Pons (tissue), 1 donor: Measurements from ENCODE around the gene FNDC11.

Experiments
- DNase-seq: peaks from one replicate; pipeline ENCODE4 v3.0.0-alpha.2; 2016; ENCODE audit warnings: low spot score

Gene FNDC11

DNA sequence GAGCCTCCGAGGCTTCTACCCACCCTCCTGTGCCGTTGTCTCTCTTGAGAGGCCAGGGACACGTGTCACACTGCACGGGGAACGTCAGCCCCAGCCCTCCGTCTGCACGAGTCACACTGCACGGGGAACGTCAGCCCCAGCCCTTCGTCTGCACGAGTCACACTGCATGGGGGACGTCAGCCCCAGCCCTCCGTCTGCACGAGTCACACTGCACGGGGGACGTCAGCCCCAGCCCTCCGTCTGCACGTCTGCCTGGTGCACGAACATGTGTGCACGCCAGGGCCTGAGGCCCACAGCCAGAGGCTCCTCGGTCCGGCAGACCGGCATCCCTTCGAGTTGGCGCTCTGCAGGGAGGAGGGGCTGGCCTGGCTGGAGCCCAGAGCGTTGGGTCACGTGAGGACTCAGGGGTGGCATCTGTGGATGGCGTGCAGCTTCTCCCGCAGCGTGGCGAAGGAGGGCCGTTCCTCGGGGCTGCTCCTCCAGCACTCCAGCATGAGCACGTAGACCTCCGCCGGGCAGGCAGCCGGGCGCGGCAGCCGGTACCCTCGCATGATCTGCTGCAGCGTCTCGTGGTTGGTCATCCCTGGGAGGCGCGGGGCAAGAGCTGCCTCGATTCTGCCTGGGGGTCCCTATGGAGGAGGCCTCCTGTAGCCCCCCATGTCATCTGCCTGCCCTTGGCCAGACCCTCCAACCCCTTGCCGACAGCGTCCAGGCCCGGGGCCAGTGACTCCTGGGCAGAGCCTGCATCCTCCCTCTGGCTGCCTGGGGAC lies 13.4 kb upstream of the FNDC11 start:
- DNase-seq, result no peak

DNA sequence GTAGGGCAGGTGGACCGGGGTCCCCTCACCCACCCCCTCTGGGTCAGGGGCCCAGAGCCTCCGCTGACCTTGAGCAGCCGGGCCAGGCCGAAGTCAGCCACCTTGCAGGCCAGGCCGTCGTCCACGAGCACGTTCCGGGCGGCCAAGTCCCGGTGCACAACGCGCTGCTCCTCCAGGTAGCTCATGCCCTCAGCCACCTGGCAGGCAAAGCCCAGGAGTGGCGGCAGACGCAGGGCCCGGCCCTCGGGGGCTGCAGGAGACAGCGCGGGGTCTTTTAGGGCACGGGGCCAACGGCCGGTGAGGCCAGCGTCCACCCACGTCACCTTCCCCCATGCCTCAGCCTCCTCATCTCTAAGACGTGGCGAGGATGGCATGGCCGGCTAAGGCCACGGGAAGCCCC lies 12.6 kb upstream of the FNDC11 start:
- DNase-seq, result no peak

DNA sequence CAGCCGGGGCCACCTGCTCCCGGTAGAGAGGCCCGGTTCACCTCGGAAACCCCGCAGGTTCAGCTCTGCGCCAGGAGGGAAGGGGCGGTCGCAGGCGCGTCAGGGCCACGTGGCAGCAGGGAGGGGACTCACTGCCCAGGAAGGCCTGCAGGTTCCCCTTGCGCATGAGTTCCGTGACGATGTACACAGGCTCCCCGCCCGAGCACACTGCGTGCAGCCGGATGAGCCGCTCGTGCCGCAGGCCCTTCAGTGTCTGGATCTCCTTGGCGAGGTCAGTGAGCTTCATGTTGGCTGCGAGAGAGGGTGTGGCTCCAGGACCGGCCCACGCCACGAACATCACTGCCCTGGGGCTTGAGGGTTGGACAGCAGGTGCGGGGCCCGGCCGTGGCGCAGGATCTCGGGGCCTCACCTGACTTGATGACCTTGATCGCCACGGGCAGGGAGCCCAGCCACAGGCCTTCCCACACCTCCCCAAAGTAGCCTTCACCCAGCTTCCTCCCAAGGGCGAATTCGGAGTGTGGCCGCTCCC lies 11.9 kb upstream of the FNDC11 start:
- no peak for DNase-seq

DNA sequence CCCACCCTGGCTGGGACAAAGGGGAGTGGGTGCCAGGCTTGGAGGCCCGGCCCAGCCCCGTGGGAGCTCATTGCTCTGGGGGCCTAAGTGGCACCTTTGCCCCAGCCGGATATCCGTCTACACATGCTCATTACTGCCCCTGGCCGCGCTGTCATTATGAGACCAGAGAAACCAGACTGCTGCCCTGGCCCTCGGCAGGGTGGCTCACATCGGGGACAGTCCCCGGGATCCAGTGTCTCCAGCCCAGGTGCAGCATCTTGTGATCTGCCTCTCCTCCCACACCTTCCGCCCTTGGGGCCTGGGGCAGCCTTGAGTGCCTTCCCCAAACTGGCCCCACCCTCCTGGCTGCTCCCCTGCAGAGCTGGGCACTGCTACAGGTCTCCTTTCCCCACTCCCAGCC lies 11.3 kb upstream of the FNDC11 start:
- no peak for DNase-seq

DNA sequence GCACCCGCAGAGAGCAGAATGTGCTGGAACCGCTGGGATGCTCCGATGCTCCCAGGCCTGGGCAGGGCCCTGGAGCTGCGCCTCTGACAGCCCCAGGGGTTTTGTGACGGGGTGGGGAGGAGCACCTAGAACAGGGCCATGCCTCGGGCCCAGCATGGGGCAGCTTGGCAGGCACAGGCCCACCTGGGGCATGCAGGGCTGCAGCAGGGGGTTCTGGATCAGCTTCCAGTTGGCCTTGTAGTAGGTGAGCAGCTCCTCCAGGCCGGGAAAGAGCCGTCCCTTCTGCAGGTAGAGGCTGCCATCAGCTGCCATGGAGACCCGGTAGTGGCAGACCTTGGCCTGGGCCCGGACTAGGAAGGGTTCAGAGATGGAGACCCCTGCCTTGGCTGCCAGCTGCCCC lies 10.8 kb upstream of the FNDC11 start:
- no peak for DNase-seq

DNA sequence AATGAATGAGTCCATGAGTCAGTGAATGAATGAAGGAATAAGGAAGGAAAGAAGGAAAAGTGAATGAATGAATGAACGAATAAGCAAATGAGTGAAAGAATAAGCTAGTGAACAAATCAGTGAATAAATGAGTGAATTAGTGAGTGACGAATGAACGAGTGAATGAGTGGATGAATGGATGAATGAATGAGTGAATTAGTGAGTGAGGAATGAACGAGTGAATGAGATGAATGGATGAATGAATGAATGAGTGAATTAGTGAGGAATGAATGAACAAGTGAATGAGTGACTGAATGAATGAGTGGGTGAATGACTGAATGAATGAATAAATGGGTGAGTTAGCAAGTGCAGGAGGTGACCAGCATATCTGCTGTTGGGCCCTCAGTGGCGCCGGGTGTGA lies 10.2 kb upstream of the FNDC11 start:
- DNase-seq, result no peak

DNA sequence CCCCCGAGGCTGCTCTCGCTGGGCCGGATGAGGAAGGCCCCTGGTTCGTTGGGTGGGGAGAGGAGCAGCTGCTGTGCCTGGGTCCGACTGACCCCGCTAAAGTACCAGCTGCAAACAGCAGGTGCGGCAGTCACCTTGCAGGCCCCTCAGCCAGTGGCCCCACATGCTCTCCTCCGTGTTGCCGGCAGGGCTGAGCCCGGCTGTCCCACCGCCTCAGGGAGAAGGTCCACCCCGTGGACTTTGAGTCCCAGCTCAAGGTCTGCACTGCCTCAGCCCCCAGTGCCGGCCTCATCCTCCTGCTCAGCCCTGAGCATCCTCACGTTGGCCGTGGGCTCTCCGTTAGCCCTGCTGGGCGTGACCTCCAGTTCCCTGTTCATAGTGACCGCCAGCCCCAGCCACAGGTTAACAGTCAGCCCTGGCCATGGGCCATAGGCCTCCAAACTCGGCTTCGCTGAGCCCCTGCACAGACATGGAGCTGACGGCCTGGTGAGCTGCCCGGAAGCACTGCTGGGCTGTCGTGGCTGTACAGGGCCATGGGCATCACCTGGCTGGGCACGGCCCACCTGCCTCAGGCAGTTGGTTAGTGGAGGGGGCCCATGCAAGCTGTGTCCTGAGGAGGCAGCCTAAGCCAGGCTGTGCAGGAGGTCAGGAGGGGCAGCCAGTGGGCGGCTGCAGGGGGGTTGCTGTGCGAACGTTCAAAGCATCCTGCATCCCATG lies 9.6 kb upstream of the FNDC11 start:
- no peak for DNase-seq

DNA sequence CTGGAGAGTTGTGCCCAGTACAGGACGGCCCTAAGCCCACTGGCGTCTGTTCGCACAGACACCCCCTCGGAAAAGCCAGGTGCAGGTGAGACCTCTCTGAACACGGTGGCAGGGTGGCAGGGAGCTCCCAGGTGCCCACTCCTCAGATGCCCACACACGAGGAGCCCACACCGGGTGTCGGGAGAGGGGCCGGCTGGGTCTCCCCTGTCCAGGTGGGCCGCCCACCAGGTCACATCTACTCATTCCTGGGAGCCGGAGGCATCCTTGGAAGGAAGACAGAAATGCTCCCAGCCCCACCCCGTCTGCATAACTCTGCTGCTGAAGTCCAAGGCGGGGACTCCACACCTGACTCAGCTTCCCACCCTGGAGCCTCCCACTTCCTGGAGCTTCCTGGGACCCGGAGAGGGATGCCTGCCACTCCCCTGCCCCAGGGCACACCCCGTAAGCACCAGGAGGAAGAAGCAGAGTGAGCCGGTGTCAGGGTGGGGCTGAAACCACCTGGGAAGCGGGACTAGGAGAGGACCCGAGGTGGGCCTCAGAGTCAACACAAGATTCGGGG lies 8.9 kb upstream of the FNDC11 start:
- DNase-seq, result no peak

DNA sequence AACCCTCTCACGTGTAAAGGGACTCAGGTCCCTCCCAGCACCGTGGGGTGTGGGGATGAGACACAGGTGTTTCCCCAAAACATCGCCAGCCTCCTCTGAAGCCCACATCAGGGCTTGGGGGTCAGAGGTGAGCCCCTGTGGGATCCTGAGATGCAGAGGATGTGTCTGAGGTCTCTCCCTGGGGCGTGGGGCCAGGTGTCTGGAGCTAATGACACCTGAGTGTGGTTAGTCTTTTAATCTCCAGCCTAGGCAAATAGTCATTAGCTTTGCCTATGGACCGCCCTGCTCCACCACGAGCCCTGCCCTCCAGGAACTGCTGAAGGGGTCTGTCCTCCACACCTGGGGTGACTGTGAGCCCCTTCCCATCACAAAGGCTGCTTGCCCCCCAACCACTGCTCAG lies 8.1 kb upstream of the FNDC11 start:
- DNase-seq, result no peak

DNA sequence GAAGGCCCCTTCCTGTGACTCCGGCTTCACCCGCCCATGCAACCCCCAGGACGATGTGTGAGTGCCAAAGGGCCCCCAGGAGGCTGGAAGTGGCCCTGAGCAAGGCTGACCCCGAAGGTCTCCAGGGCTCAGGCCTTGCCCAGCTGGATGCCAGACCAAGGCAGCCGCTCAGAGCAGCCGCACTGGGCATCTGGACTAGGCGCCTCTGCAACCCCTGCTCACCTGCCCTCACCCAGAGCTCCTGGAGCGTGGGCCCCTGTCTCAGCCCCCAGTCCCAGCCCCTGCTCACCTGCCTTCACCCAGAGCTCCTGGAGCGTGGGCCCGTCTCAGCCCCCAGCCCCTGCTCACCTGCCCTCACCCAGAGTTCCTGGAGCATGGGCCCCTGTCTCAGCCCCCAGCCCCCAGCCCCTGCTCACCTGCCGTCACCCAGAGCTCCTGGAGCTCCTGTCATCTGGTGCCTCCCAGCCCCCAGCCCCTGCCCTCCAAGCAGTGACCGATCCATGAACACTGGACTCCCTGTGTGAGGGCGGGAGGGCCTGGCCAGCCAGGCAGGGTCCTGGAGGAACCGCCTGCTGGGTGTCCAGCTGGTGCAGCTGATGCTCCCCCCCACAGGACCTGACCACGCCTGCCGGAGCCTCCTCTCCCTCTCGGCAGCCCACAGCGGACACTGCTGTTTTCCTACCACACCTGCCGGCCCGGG lies 7.6 kb upstream of the FNDC11 start:
- DNase-seq, result no peak

DNA sequence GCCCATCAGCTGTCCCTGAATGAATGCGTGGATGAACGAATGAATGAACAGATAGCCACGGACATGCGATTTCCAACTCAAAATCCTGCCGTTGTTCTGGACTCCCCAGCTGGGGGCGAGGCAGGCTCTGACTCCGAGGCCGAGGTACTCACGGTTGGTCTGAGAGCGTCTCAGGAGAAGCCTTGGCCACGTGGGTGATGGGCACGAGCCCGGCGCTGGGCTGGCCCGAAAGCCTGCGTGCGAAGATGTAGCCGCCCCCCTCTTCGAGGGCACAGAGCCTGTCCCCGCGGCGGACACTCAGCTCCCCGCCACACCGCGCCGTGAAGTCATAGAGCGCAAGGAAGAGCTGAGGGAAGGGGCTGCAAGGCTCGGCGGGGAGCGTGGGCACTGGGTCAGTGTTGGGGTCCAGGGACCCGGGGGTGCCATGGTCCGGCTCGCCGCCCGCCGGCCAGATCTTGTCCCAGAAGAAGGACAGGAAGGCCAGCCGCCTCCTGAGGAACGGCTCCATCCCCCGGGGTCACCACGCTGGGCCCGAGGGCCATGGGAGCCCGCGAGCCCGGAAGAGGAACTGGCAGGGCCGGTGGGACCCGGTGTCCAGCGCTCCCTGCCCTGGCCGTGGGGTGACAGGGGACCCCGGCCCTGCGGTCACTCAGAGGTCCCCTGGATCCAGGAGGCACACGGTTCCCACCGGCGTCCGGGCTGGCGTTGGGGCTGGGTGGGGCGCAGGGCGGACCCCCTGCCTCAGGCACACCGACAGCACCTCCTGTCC lies 6.8 kb upstream of the FNDC11 start:
- DNase-seq, result no peak

DNA sequence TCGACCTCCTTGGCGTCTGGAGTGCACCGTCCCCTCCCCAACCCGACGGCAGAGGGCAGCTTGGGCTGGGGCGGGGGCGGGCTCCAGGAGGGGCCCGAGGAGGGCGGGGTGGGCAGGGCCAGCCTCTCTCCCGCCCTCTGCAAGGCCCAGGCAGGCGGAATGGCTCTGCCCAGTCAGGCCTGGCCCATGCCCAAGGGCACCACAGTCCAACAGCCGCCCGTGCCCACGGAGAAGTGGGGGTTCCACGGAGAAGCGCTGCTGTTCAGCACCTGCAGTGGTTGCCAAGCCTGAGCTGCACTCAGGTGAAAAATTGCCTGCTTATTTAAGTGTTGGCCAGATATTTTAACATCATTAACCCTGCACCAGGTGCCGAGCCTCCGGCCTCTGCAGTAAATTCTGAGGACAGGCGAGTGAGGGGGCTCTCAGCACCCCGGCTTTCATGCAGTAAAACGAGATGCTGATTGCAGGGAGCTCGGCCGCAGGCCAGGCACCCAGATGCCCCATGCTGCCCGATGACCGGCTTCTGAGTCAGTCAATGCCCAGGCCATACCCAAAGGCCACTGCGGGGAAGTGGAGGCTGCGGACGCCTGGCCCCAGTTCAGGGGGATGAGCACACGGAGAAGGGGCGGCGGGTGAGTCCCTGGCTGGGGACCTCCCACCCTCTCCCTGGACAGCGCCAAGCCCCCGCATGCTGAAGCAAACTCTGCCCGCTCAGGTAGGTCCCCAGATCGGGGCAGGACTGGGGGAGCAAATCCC lies 6.1 kb upstream of the FNDC11 start, which contains the start of gene SRMS:
TSS of gene SRMS (minus strand) at position 25 of the 756 bp plus-strand sequence. CDS start 286 bp downstream, outside the sequence.
- no peak for DNase-seq

DNA sequence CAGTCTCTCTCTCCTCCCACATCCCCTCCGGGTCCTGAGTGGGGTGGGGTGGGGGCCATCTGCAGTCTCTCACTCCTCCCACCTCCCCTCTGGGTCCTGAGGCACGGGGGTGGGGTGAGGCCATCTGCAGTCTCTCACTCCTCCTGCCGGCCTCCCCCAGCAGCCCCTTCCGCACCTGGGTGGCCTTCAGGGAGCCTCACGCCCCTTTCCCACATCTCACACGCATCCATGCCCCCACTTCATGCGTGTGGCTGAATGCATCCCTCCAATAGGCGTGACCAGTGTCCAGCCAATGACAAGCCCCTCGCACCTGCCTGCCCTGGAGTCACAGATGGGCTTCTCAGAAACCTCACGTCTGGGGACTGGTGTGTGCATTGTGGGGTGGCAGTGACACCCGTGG lies 5.4 kb upstream of the FNDC11 start:
- no peak for DNase-seq

DNA sequence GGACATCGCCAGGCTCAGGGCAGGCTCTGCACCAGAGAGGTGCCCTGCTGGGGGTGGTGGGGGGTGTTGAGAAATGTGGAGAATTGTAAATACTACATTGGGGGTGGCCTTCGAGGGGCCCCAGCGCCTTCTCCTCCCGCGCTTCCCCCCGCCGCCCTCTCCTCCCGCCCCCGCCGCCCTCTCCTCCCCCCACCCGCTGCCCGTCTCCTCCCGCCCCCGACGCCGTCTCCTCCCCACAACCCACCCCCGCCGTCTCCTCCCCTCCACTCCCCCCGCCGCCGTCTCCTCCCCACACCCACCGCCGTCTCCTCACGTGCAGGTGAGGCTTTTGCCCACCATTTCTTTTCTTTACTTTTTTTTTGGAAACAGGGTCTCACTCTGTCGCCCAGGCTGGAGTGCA lies 4.9 kb upstream of the FNDC11 start:
- DNase-seq, result no peak

DNA sequence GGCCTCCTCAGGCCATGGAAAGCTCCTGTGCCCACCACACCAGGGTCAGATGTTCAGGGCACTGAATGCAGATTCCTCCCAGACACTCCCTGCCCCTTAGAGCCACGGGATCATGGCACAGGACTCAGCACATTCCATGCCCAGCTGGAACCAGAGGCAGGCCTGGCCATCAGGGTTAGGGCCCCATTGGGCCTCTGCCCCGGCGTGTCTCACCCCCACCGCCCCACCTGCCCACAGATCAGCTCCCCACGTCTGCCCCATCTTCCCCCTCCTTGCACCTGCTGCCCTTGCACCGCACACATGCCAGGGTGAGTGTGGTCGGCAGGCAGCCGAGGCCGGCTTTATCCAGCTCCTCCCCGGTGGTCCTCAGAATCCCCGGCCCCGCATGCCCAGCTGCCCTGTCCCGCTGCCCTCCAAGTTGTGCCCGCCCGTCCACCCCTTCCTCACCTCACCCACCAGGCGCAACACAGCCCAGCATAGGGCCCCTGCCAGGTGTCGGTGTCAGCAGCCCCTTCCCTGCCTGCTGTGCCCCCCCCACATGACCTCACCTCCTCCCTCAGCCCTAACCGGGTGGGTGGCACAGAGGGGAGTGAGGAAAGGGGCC lies 4.2 kb upstream of the FNDC11 start:
- DNase-seq, result no peak

DNA sequence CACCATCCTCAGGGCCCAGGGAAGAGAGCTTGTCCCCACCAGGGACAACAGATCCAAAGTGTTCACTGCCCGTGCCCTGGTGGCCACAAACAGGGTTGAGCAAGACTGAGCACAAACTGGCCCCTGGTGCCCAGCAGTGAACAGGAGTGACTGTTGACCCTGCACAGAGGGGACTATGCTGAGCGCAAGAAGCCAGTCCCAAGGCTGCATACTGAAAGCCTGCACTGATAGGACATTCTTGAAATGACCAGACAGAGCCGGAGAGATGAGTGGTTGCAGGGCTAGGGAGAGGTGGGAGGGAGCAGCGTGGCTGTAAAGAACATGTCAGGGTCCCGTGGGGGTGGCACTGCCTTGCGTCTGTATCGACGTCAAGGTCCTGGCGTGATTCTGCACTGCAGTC lies 2.9 kb upstream of the FNDC11 start:
- no peak for DNase-seq

DNA sequence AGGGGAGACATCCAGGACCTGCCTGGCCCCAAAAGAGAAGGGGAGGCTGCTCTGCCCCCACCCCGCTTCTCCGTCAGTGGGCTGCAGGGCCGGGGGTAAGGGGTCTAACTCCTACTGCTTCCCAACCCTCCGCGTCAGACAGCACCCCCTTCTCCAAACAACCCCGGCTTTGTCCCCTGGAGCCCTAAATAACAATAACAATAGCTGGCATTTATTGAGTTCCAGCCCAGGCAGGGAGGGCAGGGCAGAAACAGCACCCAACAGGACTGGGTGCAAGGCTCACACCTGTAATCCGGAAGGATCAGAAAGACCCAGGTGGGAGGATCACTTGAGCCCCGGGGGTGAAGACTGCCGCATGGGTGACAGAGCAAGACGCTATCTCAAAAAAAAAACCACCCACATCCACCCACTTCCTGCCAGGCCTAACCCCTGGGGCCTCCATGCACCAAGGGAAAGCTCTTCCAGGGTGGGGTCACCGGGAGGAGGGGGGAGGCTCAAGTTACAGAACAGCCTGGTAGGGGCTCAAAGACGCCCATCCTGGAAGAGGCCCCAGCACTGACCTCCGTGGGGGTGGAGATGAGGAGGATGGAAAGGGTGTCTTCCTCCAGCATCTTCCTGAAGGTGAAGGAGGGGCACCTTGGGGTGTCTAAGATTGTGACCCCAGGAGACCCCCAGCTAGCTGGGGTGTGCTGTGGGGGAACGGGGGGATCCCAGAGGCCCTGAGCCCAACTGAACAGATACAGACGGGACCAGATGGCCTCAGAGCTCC lies 1.3 kb upstream of the FNDC11 start:
- DNase-seq, result no peak

DNA sequence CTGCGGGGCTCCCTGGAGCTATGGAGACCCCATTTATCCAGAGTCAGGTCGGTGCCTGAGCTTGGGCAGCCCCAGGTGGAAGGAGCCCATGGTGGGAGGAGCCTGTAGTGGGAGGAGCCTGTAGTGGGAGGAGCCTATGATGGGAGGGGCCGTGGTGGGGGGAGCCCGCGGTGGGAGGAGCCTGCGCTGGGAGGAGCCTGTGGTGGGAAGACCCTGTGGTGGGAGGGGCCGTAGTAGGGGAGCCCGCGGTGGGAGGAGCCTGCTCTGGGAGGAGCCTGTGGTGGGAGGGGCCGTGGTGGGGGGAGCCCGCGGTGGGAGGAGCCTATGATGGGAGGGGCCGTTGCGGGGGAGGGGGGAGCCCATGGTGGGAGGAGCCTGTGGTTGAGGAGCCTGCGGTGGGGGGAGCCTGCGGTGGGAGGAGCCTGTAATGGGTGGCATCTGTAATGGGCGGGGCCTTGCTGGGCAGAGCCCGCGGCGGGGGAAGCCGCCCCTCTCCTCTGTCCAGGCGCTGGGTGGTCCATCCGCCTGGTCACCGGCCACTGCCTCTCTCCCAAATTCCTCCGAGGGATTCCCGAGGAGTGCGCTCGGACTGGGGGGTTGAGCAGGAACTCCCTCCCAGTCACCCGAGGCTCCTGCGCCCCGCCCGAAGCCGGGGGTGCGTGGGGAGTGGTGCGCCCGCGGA lies 567 bp upstream of the FNDC11 start:
- no peak for DNase-seq
